B cell (primary cell): ENCODE results near the gene GAB3. TPM values are rescaled to one million over a fixed set of nuclear protein-coding genes. Genes with fewer than 3 reads are reported as not detected.

Experiments used
- ATAC-seq: fragments of 200-7000 bp; cut with Tn5 transposase; one replicate; pipeline ENCODE4 v1.10.0; 2021; ENCODE audit warnings: low read depth, mild to moderate bottlenecking, moderate number of reproducible peaks, moderate library complexity
- CTCF ChIA-PET: fragments of 350-600 bp; sonication (Branson Sonifier 250); formaldehyde crosslinking; loops from one replicate; lab custom pipeline; 2021; ENCODE audit warnings: antibody characterized with exemption, inconsistent platforms; lab: Charles Lee
- POLR2A ChIA-PET: fragments of 350-600 bp; sonication (Branson Sonifier 250); formaldehyde crosslinking; loops from one replicate; lab custom pipeline; 2021; ENCODE audit warnings: antibody characterized with exemption; lab: Charles Lee
- DNase-seq: peaks from one replicate; pipeline ENCODE4 v3.0.0; 2013
- H2AFZ ChIP-seq: 2 replicates; pipeline ENCODE4 v1.6.1; 2012; ENCODE audit warnings: mild to moderate bottlenecking, low read depth, low read length; ENCODE audit not compliant: insufficient read depth, poor library complexity, severe bottlenecking
- H3K27ac ChIP-seq, 2 donors: 1 replicate in 1 of 2; 2 replicates in 1 of 2; pipeline ENCODE4 v1.5.1; 2012 to 2013; ENCODE audit warnings: low read length in 2 of 2, mild to moderate bottlenecking in 2 of 2, moderate library complexity in 1 of 2
- H3K27me3 ChIP-seq, 4 experiments: fragments of 200-600 bp in 1 of 4; sonication (generic) in 1 of 4; replicated peaks in 1 of 4; 1 replicate in 2 of 4; 2 replicates in 2 of 4; pipeline versions ENCODE4 v1.6.1 to v1.7.0; 2013 to 2016; ENCODE audit warnings: low read length in 3 of 4, mild to moderate bottlenecking in 2 of 4, mixed read lengths in 1 of 4, moderate library complexity in 1 of 4; ENCODE audit not compliant: insufficient read depth in 4 of 4, control insufficient read depth in 3 of 4; ENCODE audit errors: control extremely low read depth in 1 of 4
- H3K36me3 ChIP-seq, 2 experiments: replicated peaks in 1 of 2; 1 replicate in 1 of 2; 2 replicates in 1 of 2; pipeline versions ENCODE4 v1.6.1 to v1.7.1; 2013; ENCODE audit warnings: low read length in 1 of 2; ENCODE audit not compliant: insufficient read depth in 2 of 2, control insufficient read depth in 1 of 2; ENCODE audit errors: control extremely low read depth in 1 of 2, extremely low read depth in 1 of 2
- H3K4me1 ChIP-seq, 2 donors: fragments of 200-600 bp in 1 of 2; sonication (generic) in 1 of 2; 1 replicate in 1 of 2; 2 replicates in 1 of 2; pipeline versions ENCODE4 v1.5.1 to v1.6.1; 2013 to 2017; ENCODE audit warnings: low read length in 2 of 2; ENCODE audit not compliant: control insufficient read depth in 2 of 2, insufficient read depth in 2 of 2
- H3K4me2 ChIP-seq: replicated peaks from 2 replicates; pipeline ENCODE3; 2012; ENCODE audit warnings: mild to moderate bottlenecking, low read depth, low read length; ENCODE audit not compliant: poor library complexity, severe bottlenecking
- H3K4me3 ChIP-seq, 5 experiments: fragments of 200-600 bp in 1 of 5; sonication (generic) in 1 of 5; 1 replicate in 3 of 5; 2 replicates in 2 of 5; pipeline versions ENCODE4 v1.5.1 to v1.7.0; 2011 to 2016; ENCODE audit warnings: low read length in 4 of 5, mild to moderate bottlenecking in 4 of 5, low read depth in 2 of 5, control low read depth in 1 of 5, moderate library complexity in 1 of 5; ENCODE audit not compliant: insufficient read depth in 1 of 5; ENCODE audit errors: control extremely low read depth in 1 of 5, extremely low read depth in 1 of 5
- H3K79me2 ChIP-seq: fragments of 200-600 bp; sonication (generic); one replicate; pipeline ENCODE4 v1.6.0; 2016; ENCODE audit warnings: low read length; ENCODE audit not compliant: control insufficient read depth, insufficient read depth
- H3K9ac ChIP-seq: fragments of 200-600 bp; sonication (generic); 2 replicates; pipeline ENCODE4 v1.6.1; 2017; ENCODE audit warnings: mild to moderate bottlenecking, low read length, moderate library complexity
- H3K9me3 ChIP-seq, 3 donors: one replicate each; pipeline versions ENCODE4 v1.6.1 to v1.7.1; 2013; ENCODE audit warnings: low read length in 2 of 3; ENCODE audit not compliant: control insufficient read depth in 2 of 3, insufficient read depth in 1 of 3; ENCODE audit errors: control extremely low read depth in 1 of 3
- H4K20me1 ChIP-seq: 2 replicates; pipeline ENCODE4 v1.6.0; 2012; ENCODE audit warnings: mild to moderate bottlenecking, low read length; ENCODE audit not compliant: insufficient read depth, control insufficient read depth, poor library complexity, severe bottlenecking
- H3K27ac Mint-ChIP-seq: one replicate; pipeline ENCODE4 v1.8.0; 2021; ENCODE audit warnings: mixed read lengths
- H3K27me3 Mint-ChIP-seq: one replicate; pipeline ENCODE4 v1.8.0; 2021; ENCODE audit warnings: mixed read lengths
- H3K4me1 Mint-ChIP-seq: one replicate; pipeline ENCODE4 v1.8.0; 2021; ENCODE audit warnings: mixed read lengths
- H3K4me3 Mint-ChIP-seq: one replicate; pipeline ENCODE4 v1.8.0; 2021; ENCODE audit warnings: mixed read lengths
- H3K9me3 Mint-ChIP-seq: one replicate; pipeline ENCODE4 v1.8.0; 2022; ENCODE audit warnings: mixed read lengths; ENCODE audit not compliant: insufficient read depth
- EZH2 ChIP-seq: IDR thresholded peaks from 2 replicates; pipeline ENCODE4 v1.6.1; 2012; ENCODE audit warnings: borderline replicate concordance, low read depth, mild to moderate bottlenecking, moderate library complexity, low read length; ENCODE audit not compliant: insufficient read depth, poor library complexity, severe bottlenecking
- WGBS: methylation state at CpG from one replicate; pipeline ENCODE4 v1.1.5; 2013; ENCODE audit warnings: missing lambda C conversion rate; ENCODE audit not compliant: insufficient coverage; 5-methylcytosine and 5-hydroxymethylcytosine counted together
- intact Hi-C: fragments of 100-400 bp; cut with micrococcal nuclease; formaldehyde crosslinking; loops from one replicate; pipeline ENCODE4 v1.10.0; 2022
- polyA plus RNA-seq: library from polyadenylated mRNA; depleted of rRNA; stranded (reverse); fragments of >200 nt; gene quantifications from 2 replicates; pipeline ENCODE4 v1.2.3, GENCODE V29; 2012
- total RNA-seq, 2 donors: library from RNA; stranded (reverse); fragments of 120-200 nt in 1 of 2; gene quantifications; 1 replicate in 1 of 2; 2 replicates in 1 of 2; pipeline versions ENCODE4 v1.2.3 to v1.2.4, GENCODE V29; 2013 to 2022
- TF ChIP-seq, protein P1 (sequence below): fragments of 200-600 bp; IDR thresholded peaks from one replicate; pipeline ENCODE4 v1.8.0; 2022; ENCODE audit warnings: antibody characterized with exemption, mild to moderate bottlenecking

The GAB3 gene
- total and polyA plus RNA-seq, 2 donors (not counting 1 experiment from before 2014, with no cell fraction given): 13.2 to 16.5 TPM

DNA sequence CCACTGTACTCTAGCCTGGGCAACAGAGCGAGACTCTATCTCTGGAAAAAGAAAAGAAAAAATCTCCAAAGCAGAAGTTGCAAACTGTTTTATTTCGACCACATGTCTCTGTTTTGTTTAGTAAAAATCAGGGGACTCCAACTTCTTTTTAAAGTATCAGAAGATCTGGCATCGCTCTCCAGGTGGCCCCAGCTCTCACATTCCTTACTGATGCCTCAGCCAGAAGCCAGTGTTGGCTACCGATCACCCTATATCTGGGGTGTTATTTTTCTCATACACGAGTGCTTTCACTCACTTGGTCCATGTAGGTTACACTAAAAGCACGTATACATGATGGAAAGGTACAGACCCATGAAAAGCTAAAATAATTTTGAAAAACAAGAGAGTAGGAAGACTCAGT is 46.1 kb upstream of the GAB3 start:
- Mint-ChIP-seq H3K4me3 (no peak overlapping the region), H3K9me3 (no peaks in the 10 kb centered on the region), H3K27me3 (no peaks in the 10 kb centered on the region), H3K27ac (no peak overlapping the region), H3K4me1 (peaks cover 26% of the 10 kb centered on the region)
- H3K4me1 ChIP-seq: peaks cover 6 to 8% of the 10 kb centered on the region in 2 donors
- no peaks in the 10 kb centered on the region for H3K36me3 ChIP-seq
- TF ChIP-seq, protein P1, sequence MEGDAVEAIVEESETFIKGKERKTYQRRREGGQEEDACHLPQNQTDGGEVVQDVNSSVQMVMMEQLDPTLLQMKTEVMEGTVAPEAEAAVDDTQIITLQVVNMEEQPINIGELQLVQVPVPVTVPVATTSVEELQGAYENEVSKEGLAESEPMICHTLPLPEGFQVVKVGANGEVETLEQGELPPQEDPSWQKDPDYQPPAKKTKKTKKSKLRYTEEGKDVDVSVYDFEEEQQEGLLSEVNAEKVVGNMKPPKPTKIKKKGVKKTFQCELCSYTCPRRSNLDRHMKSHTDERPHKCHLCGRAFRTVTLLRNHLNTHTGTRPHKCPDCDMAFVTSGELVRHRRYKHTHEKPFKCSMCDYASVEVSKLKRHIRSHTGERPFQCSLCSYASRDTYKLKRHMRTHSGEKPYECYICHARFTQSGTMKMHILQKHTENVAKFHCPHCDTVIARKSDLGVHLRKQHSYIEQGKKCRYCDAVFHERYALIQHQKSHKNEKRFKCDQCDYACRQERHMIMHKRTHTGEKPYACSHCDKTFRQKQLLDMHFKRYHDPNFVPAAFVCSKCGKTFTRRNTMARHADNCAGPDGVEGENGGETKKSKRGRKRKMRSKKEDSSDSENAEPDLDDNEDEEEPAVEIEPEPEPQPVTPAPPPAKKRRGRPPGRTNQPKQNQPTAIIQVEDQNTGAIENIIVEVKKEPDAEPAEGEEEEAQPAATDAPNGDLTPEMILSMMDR: no peak
- no peak for TF ChIP-seq EZH2
- WGBS: no CpG with 5 or more reads among the region's 6 CpGs
- DNase-seq: no peak
- H3K27ac ChIP-seq: no peak overlapping the region
- H3K9ac ChIP-seq: no peak overlapping the region
- no peak overlapping the region for H3K4me2 ChIP-seq
- no peak for ATAC-seq
- no peaks in the 10 kb centered on the region for H3K27me3 ChIP-seq
- H3K79me2 ChIP-seq: no peaks in the 10 kb centered on the region
- intact Hi-C loops: no loop called here
- H2AFZ ChIP-seq: no peak overlapping the region
- H4K20me1 ChIP-seq: no peaks in the 10 kb centered on the region
- H3K9me3 ChIP-seq: no peaks in the 10 kb centered on the region
- H3K4me3 ChIP-seq: no peak overlapping the region
- ChIA-PET POLR2A (no interaction called here), CTCF (no interaction called here)

DNA sequence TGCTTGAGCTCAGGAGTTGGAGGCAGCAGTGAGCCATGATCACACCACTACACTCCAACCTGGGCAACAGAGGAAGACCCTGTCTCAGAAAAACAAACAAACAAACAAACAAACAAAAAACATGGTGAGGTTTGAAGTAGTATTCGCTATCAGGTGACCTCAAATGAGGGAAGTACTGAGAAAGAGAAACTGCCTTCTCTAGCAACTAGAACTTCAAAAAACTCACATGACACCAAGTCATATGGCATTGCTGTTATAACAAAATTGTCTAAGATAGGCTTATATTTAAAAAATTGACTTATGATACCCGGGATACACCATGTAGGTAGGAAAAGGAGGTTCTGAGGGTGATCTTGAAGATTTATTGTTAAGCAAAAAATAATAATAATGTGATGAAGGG is 44.1 kb upstream of the GAB3 start:
- no peak overlapping the region for H3K9ac ChIP-seq
- ChIA-PET POLR2A (no interaction called here), CTCF (no interaction called here)
- Mint-ChIP-seq H3K27me3 (no peaks in the 10 kb centered on the region), H3K9me3 (no peaks in the 10 kb centered on the region), H3K27ac (no peak overlapping the region), H3K4me3 (no peak overlapping the region), H3K4me1 (peaks cover 15% of the 10 kb centered on the region)
- H3K4me3 ChIP-seq: no peak overlapping the region
- no peaks in the 10 kb centered on the region for H3K27me3 ChIP-seq
- TF ChIP-seq, protein P1: no peak
- TF ChIP-seq EZH2: no peak
- H3K27ac ChIP-seq: no peak overlapping the region
- no peak overlapping the region for H2AFZ ChIP-seq
- H3K4me2 ChIP-seq: no peak overlapping the region
- DNase-seq (no peak), ATAC-seq (no peak)
- no CpG with 5 or more reads among the region's 2 CpGs for WGBS
- no peaks in the 10 kb centered on the region for H3K79me2 ChIP-seq
- intact Hi-C loops: no loop called here
- no peaks in the 10 kb centered on the region for H4K20me1 ChIP-seq
- no peaks in the 10 kb centered on the region for H3K9me3 ChIP-seq
- H3K36me3 ChIP-seq: no peaks in the 10 kb centered on the region
- no peaks in the 10 kb centered on the region for H3K4me1 ChIP-seq
